Hematopoietic multipotent progenitor cell treated with erythropoietin and hydrocortisone succinate and interleukin-3 and kit ligand, for 17 days (in vitro differentiated cells): Measurements from ENCODE around the gene ALKBH5.
A peak's percentile ranks its signal among the peaks of the same experiment; 100 is the strongest.
"Not testable (repeated sequence)": the region's sequence is repeated elsewhere in the genome, so short reads cannot be mapped to it uniquely, and the experiment has no call there.

ENCODE experiments used
- DNase-seq: peaks from one replicate; pipeline ENCODE4 v3.0.0-alpha.2; 2015; ENCODE audit warnings: low spot score

Gene ALKBH5

DNA sequence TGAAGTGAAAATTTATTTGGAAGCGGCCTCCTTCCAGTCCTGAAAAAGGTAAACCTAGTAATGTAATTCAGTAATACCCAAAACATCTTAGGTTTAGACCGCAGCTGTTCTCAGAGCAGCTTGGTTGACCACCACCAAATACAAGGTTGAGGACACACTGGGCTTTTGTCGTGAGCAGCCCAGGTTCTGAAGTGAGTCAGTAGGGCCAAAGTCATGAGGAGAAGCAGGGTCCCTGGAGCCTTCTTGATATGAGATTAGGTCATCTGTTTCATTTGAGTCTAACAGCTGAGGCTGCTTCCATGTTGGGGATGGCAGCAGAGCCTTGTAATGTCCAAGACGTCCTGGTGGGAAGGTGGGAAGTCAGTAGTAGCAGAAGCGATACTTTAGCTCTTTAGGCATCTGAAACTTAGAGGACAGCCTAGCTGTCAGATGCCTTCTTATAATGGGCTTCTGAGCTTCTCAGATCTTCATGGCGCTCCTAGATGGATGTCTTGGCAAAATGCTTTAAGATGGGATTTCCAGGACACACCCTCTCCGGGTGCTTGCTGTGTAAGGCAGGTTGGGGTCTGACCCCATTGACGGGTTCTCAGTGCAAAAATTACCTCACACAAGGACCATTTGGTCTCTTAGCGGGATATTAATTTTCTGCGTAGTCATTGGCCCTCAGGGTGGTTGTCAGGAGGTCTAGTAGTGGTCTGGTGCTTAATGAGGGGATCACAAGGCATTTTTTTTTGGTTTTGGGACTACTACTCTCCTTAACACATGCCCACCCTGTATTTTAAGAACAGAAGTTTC lies 2.4 kb downstream of the ALKBH5 start:
- peak; percentile 21 for DNase-seq

GRCh38 chr17:18186627-18186982 lies 3.0 kb downstream of the ALKBH5 start:
- no peak for DNase-seq

- no peak for DNase-seq
Measured at GRCh38 chr17:18187226-18187625, 3.6 kb downstream of the ALKBH5 start.

DNA sequence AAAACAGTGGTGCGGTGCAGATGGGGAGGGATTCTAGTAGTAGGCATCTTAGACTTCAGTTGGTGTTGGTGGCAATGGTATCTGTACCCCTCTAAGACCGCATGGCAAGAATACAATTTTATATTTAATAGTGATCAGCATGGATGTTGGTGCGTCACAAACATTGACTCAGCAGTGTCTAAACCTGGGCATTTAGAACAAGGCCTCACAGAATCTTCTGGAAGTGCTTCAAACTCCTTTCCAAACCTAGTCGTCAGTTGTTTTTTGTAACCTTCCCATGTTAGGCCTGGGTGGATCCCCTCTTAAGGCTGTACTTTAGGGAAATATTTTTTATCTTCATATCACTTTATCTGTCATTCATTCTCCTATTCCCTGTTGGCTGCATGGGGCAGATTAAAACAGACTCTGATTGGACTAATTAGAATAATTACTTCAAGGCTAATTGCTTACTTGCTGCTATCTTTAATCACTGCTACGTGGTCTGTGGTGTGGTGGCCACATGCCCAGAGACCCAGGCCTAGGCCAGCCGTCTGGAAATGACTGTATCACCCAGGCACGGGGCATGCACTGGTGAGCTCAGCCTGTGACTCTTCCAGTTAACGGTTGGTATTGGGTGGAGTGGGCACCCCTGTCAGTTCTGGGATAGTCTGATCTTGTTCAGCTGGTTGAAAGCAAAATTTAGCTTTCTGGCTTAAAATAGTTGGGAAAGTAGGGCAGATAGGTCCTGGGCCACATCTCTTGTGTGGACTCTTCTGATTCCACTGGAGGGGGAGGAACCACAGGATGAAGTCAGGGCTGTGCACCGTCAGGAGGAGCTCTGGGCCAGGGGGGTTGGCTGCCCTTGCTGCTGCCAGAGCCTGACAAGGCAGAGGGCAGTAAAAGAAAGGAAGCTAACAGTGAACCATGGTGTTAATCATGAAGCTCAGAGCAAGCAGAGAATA lies 4.5 kb downstream of the ALKBH5 start:
- peak; percentile 50 for DNase-seq

- no peak for DNase-seq
Measured at GRCh38 chr17:18190628-18191235, 7.1 kb downstream of the ALKBH5 start.

DNA sequence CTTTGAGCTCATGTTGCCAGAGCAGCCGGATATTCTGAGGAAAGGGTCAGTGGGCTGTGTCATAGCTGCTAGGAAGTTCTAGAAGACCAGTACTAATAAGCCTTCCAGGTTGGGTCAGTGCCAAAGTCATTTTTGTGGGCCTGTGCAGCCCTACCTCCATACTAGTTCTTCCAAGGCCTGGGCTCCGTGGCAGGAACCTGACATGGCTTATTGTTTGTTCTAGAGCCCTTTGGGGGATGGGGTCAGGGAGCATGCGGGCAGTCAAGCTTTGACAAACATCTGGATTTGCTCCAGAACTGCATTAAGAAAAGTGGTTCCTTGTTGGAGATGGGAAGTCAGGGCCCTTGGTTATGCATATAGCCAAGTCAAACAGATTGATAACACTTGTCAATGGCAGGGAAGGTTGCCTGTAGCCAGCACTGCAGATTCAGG lies 7.6 kb downstream of the ALKBH5 start:
- no peak for DNase-seq

GRCh38 chr17:18191967-18192366 lies 8.3 kb downstream of the ALKBH5 start:
- no peak for DNase-seq

GRCh38 chr17:18194394-18194793 lies 10.8 kb downstream of the ALKBH5 start:
- no peak for DNase-seq

DNA sequence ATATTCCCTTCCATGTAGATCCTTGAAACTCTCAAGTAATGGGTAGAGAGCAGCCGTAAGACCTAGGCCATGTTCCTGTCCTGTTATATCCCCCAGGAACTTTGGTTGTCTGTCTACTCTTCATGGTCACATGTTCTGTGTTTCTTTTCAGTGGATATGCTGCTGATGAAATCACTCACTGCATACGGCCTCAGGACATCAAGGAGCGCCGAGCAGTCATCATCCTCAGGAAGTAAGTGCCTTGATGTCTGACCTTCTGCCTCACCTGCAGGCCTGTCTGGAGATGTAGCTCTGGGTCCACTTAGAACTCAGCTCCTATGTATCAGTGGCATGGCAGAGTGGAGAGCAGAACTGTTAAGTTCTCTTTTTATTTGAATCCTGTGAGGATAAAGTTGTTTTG lies 11.2 kb downstream of the ALKBH5 start:
- DNase-seq, result no peak

DNA sequence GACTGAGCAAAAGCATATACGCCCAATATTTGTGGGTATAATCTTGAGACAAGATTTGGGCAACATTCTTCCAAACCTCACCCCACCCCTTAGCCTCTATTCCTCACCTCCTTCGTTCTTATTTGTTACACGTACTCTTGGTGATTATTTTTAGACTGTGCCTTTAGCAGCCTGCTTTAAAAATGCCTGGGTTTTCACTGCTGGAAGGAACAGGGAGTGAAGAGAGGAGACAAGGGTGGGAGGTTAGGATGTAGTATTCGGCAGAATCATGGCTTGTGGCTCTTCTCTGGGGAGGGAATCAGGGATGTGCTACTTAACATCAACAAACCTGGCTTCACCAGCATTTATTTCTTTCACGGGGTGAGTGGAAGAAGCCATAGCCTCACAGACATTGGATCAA lies 11.6 kb downstream of the ALKBH5 start:
- no peak for DNase-seq

DNA sequence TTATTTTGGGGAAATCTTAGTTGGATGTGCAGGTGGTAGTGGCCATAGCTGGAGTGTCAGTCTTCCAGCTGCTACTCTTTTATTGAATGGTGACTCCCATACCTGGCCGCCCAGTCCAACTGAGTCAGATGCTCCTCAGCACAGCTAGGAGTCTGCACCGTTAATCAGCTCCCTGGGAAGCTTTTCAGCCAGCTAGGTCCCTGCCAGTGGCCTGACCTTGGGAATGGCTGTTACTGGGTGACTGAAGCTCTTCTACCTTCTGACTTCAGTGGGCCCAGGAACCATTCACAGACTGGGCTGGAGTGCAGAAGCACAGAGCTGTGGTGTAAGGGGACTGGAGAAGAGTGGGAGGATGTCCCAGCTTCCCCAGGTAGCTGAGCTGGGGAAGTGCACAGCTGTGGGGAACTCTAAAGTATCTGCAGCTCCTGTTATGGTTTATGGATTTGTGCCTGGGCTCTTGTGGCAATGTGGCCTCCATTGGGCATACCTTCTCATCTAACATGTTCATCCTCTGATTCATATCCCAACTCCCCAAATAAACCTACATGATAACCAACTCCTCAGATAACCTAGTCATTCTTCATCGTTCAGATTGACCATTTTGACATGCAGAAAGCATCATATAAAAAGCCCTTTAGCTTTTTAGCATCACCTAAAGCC lies 14.0 kb downstream of the ALKBH5 start:
- DNase-seq, result no peak

- DNase-seq, result no peak
Measured at GRCh38 chr17:18198530-18198929, 14.9 kb downstream of the ALKBH5 start.

GRCh38 chr17:18201108-18201507 lies 17.5 kb downstream of the ALKBH5 start:
- no peak for DNase-seq

DNA sequence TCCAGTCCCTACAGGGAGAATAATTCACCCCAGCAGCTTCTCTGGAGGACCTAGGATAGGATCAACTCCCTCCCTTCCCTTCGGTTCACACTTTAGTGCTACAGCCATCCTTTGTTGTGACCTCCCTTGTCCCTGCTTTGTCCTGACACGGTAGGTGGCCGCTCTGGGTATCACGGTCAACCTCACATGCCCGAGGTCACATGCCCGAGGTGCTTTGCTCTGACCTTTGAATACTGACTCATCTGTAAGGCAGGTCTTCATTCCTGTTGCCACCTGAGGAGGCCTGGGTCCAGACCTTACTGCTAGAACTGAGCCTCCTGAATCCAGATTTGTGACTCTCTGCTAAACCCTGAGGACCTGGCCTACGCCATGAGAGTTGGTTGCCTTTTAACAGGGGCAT lies 19.7 kb downstream of the ALKBH5 start:
- no peak for DNase-seq

DNA sequence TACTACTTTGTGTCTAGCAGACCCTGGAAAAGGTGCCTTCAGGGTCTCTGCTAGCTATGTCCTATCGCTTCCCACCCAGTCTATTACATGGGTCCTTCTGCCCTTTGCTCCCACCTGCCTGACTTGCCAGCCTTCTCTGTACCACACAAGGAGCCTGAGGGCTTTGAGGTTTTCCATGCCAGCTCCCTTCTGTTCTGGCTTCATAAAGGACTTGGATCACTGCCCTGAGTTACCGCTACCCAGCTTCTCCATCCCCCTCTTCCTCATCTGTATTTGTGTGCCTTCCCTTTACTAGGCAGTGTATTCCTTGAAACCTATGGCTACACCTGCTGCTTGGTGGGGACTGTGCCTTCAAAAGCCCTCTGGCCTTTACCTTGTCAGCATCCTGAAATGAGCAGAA lies 22.2 kb downstream of the ALKBH5 start:
- DNase-seq, result no peak

DNA sequence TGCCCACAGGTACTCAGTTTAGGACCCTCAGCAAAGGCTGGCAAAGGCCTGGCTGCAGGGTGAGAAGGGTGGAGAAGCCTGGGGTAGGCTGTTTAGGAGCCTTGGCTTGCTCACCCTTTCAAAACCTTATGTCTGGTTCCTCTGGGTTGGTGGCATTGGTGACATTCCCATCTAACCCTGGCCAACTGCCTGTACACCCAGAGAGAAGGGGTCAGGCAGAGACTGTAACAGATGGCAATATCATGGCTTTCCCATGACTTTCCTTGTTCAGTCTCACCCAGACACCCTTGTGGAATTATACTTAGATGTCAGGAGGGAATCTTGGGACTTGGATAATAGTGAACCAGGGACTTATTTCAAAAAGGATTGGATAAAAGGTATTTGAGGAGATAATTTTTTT lies 23.3 kb downstream of the ALKBH5 start:
- DNase-seq, result no peak

DNA sequence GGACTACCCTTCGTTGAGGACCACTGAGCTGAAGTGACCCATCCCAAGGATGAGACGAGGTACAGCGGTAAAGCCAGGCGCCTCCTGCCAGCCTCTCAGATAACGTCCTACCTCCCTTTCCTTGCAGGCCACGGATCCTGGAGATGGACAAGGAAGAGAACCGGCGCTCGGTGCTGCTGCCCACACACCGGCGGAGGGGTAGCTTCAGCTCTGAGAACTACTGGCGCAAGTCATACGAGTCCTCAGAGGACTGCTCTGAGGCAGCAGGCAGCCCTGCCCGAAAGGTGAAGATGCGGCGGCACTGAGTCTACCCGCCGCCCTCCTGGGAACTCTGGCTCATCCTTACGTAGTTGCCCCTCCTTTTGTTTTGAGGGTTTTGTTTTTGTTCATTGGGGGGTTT lies 24.5 kb downstream of the ALKBH5 start:
- DNase-seq, result no peak

GRCh38 chr17:18213666-18214270 lies 30.1 kb downstream of the ALKBH5 start:
- DNase-seq, result no peak

- DNase-seq, result not testable (repeated sequence)
Measured at GRCh38 chr17:18216906-18217305, 33.3 kb downstream of the ALKBH5 start.

DNA sequence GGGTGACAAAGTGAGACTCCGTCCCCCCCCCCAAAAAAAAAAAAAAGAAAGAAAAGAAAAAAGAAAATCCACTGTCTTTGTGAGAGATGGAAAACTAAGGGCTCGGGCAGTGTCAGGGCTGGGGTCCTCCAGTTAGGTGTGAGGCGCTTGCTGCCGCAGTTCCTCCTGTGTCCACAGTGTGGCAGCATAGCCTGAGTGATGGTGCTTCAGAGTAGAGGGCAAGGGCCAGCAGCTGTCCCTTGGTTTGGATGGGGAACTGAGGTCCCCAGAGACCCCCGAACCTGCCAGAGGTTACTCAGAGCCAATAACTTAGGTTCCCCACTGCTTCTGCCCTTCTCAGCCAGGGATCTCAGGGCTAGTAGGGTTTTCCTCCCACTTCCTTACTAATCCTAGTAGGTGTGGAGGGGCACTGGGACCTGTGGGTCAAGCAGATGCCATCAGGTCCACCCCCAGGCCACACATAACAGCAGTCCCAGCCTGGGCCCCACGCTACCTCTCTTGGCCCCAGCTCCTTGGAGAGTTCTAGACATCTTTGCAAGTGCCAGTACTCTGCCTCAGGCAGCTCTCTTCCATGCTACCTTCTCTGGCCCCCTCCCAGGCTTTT lies 33.9 kb downstream of the ALKBH5 start:
- DNase-seq, result peak; percentile 72

GRCh38 chr17:18218756-18219415 lies 35.3 kb downstream of the ALKBH5 start:
- DNase-seq, result no peak
